Colonic mucosa (tissue), 4 donors: ENCODE results near the gene RAD9A. TPM values are rescaled to one million over a fixed set of nuclear protein-coding genes. Genes with fewer than 3 reads are reported as not detected.
"Not testable (repeated sequence)": the region's sequence is repeated elsewhere in the genome, so short reads cannot be mapped to it uniquely, and the experiment has no call there.

Source experiments
- DNase-seq: peaks from one replicate; pipeline ENCODE4 v3.0.0-alpha.2; 2020
- H3K27ac ChIP-seq: fragments of 200-600 bp; one replicate; pipeline ENCODE4 v1.8.0; 2021
- H3K27me3 ChIP-seq: fragments of 200-600 bp; one replicate; pipeline ENCODE4 v1.8.0; 2021
- H3K36me3 ChIP-seq: fragments of 200-600 bp; one replicate; pipeline ENCODE4 v1.8.0; 2021
- H3K4me1 ChIP-seq: fragments of 200-600 bp; one replicate; pipeline ENCODE4 v1.8.0; 2021; ENCODE audit warnings: mild to moderate bottlenecking
- H3K4me3 ChIP-seq: fragments of 200-600 bp; one replicate; pipeline ENCODE4 v1.8.0; 2021
- H3K9ac ChIP-seq, 2 donors: one replicate each; pipeline ENCODE4 v1.7.0; 2013; ENCODE audit warnings: control low read depth in 2 of 2, low read depth in 2 of 2, low read length in 2 of 2
- H3K9me3 ChIP-seq: fragments of 200-600 bp; one replicate; pipeline ENCODE4 v1.8.0; 2021
- CTCF ChIP-seq: fragments of 200-600 bp; IDR thresholded peaks from one replicate; pipeline ENCODE4 v1.8.0; 2022; ENCODE audit warnings: antibody characterized with exemption, mild to moderate bottlenecking
- intact Hi-C: fragments of 100-400 bp; cut with DNase I; formaldehyde crosslinking; loops from one replicate; pipeline ENCODE4 v1.14.1; 2022
- total RNA-seq, 2 donors: library from RNA; stranded (reverse); fragmentation: NEBNext Ultra II Directional in 1 of 2; extraction: Animal tissue kit (Norgen Biotek cat#: 25700) in 1 of 2; gene quantifications; one replicate each; pipeline ENCODE4 v1.2.1, GENCODE V29; 2021
- donor health status: healthy.
- donor health status: DM: no; HTN: no; CAD: no.
- donor health status: DM: no; HTN: no; CAD: no.

RAD9A gene
- total RNA-seq, 2 donors from 2014 or later: 21.8 to 35.1 TPM

GRCh38 chr11:67422891-67423290, 31.1 kb downstream of the RAD9A start:
- H3K27ac ChIP-seq: no peak overlapping the region
- H3K9ac ChIP-seq: no peak overlapping the region
- H3K4me3 ChIP-seq: no peak overlapping the region
- intact Hi-C loops: no loop called here
- no peak for TF ChIP-seq CTCF
- H3K27me3 ChIP-seq: no peaks in the 10 kb centered on the region
- H3K9me3 ChIP-seq: no peaks in the 10 kb centered on the region
- DNase-seq: no peak
- no peaks in the 10 kb centered on the region for H3K36me3 ChIP-seq
- no peaks in the 10 kb centered on the region for H3K4me1 ChIP-seq

- H3K27me3 ChIP-seq: no peaks in the 10 kb centered on the region
- DNase-seq: no peak
- H3K9ac ChIP-seq: no peak overlapping the region
- H3K4me3 ChIP-seq: no peak overlapping the region
- H3K9me3 ChIP-seq: no peaks in the 10 kb centered on the region
- intact Hi-C loops: no loop called here
- no peak overlapping the region for H3K27ac ChIP-seq
- H3K4me1 ChIP-seq: no peaks in the 10 kb centered on the region
- no peaks in the 10 kb centered on the region for H3K36me3 ChIP-seq
- no peak for TF ChIP-seq CTCF
Observed at GRCh38 chr11:67423466-67423865, 31.7 kb downstream of the RAD9A start.

- Histone ChIP-seq H3K27ac (no peak overlapping the region), H3K4me3 (no peak overlapping the region), H3K27me3 (no peaks in the 10 kb centered on the region), H3K36me3 (no peaks in the 10 kb centered on the region), H3K9ac (no peak overlapping the region), H3K4me1 (peaks cover 1% of the 10 kb centered on the region), H3K9me3 (no peaks in the 10 kb centered on the region)
- TF ChIP-seq CTCF: no peak
- intact Hi-C loops: no loop called here
- DNase-seq: no peak
Observed at GRCh38 chr11:67423891-67424613, 32.3 kb downstream of the RAD9A start.

- H3K4me1 ChIP-seq, H3K36me3 ChIP-seq, H3K27me3 ChIP-seq, DNase-seq, H3K9me3 ChIP-seq, intact Hi-C loops: not testable (repeated sequence)
- Histone ChIP-seq H3K4me3 (peak overlapping the region; percentile 89), H3K27ac (peak overlapping the region; percentile 63), H3K9ac (peak overlapping the region; percentile 74 to 76)
Observed at GRCh38 chr11:67427364-67427859, 35.6 kb downstream of the RAD9A start.

- Histone ChIP-seq H3K9ac (peak within 1 kb of the TSS; percentile 74 to 87), H3K4me1 (peaks cover 8% of the 10 kb centered on the region), H3K36me3 (peaks cover 11% of the 10 kb centered on the region), H3K27ac (peak within 1 kb of the TSS; percentile 63), H3K9me3 (no peaks in the 10 kb centered on the region), H3K4me3 (peak within 1 kb of the TSS; percentile 89), H3K27me3 (no peaks in the 10 kb centered on the region)
- intact Hi-C loops: no loop called here
- no peak for TF ChIP-seq CTCF
- peak; percentile 100 for DNase-seq
Observed at GRCh38 chr11:67428052-67429001, 36.5 kb downstream of the RAD9A start, which contains the start of gene RPS6KB2. Gene RPS6KB2 (plus strand): TSS chr11:67428494. CDS start chr11:67428546, 52 bp downstream.
